Stimulated activated naive B cell treated with anti-CD40 and anti-IgM and Interleukin-4, amounts not matched to agents 10 μg/mL and 1 μg/mL and 100 μg/mL, for 72 hours (primary cell): ENCODE data around the gene PPM1M.

Experiments used
- ATAC-seq, 2 donors: fragments of 150-1000 bp; cut with Tn5 transposase; replicated peaks; 2 replicates each; pipeline ENCODE4 v1.10.0; 2021; ENCODE audit warnings: moderate library complexity in 1 of 2
- DNase-seq: peaks from one replicate; pipeline ENCODE4 v3.0.0; 2021
- H3K27ac Mint-ChIP-seq: one replicate; pipeline ENCODE4 v1.8.0; 2022; ENCODE audit warnings: mild to moderate bottlenecking, mixed read lengths
- H3K27me3 Mint-ChIP-seq, 2 donors: one replicate each; pipeline ENCODE4 v1.8.0; 2022; ENCODE audit warnings: mixed read lengths in 2 of 2
- H3K36me3 Mint-ChIP-seq, 2 donors: one replicate each; pipeline ENCODE4 v1.8.0; 2022; ENCODE audit warnings: mixed read lengths in 2 of 2, mild to moderate bottlenecking in 1 of 2
- H3K4me1 Mint-ChIP-seq, 2 donors: one replicate each; pipeline ENCODE4 v1.8.0; 2022; ENCODE audit warnings: mixed read lengths in 2 of 2, mild to moderate bottlenecking in 1 of 2
- H3K4me3 Mint-ChIP-seq, 2 donors: one replicate each; pipeline ENCODE4 v1.8.0; 2022; ENCODE audit warnings: mild to moderate bottlenecking in 2 of 2, mixed read lengths in 2 of 2, moderate library complexity in 1 of 2
- H3K9me3 Mint-ChIP-seq, 2 donors: one replicate each; pipeline ENCODE4 v1.8.0; 2022; ENCODE audit warnings: mixed read lengths in 2 of 2, mild to moderate bottlenecking in 1 of 2

PPM1M gene

DNA sequence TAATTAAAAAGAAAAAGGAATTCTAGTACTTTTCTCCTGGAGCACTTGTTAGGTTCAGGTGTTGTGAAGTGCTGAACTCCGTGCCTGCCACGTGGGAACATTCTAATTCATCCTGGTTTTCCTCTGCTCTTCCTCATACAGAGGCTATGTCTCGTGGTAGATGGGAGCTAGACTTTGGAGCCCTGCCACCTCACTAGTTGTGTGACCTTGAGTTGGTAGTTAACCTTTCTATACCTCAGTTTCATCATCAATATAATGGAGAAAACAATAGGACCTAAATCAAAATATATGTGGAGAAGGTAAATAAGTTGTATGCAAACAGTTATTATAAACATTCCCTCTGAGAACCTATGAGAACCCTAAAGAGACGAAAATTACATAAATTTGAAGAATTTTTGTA, 37.0 kb upstream of the PPM1M start:
- no peak overlapping the region for H3K27ac Mint-ChIP-seq
- no peaks in the 10 kb centered on the region for H3K27me3 Mint-ChIP-seq
- DNase-seq (no peak), ATAC-seq (no peak)
- H3K4me1 Mint-ChIP-seq = peaks cover 0 to 3% of the 10 kb centered on the region in 2 donors
- no peak overlapping the region for H3K4me3 Mint-ChIP-seq
- H3K9me3 Mint-ChIP-seq = no peaks in the 10 kb centered on the region
- peaks cover 58 to 62% of the 10 kb centered on the region in 2 donors for H3K36me3 Mint-ChIP-seq

GRCh38 chr3:52210037-52210436, 35.5 kb upstream of the PPM1M start:
- H3K9me3 Mint-ChIP-seq = no peaks in the 10 kb centered on the region

GRCh38 chr3:52210550-52211046, 35.0 kb upstream of the PPM1M start:
- no peaks in the 10 kb centered on the region for H3K27me3 Mint-ChIP-seq
- DNase-seq = no peak
- H3K27ac Mint-ChIP-seq = no peak overlapping the region
- no peak overlapping the region for H3K4me3 Mint-ChIP-seq
- H3K9me3 Mint-ChIP-seq = no peaks in the 10 kb centered on the region
- H3K4me1 Mint-ChIP-seq = peaks cover 0 to 4% of the 10 kb centered on the region in 2 donors
- peaks cover 62 to 71% of the 10 kb centered on the region in 2 donors for H3K36me3 Mint-ChIP-seq
- ATAC-seq = no peak

More at GRCh38 chr3:52210037-52210436, 35.5 kb upstream of the PPM1M start:
- no peak overlapping the region for H3K4me3 Mint-ChIP-seq
- H3K27me3 Mint-ChIP-seq = no peaks in the 10 kb centered on the region
- H3K4me1 Mint-ChIP-seq = peaks cover 0 to 4% of the 10 kb centered on the region in 2 donors
- H3K36me3 Mint-ChIP-seq = peaks cover 57 to 65% of the 10 kb centered on the region in 2 donors
- H3K27ac Mint-ChIP-seq = no peak overlapping the region
- no peak for ATAC-seq
- no peak for DNase-seq

- Mint-ChIP-seq H3K4me3 (no peak overlapping the region), H3K27ac (no peak overlapping the region), H3K4me1 (peaks cover under 1 to 4% of the 10 kb centered on the region in 2 donors), H3K36me3 (peaks cover 66 to 73% of the 10 kb centered on the region in 2 donors), H3K9me3 (no peaks in the 10 kb centered on the region), H3K27me3 (no peaks in the 10 kb centered on the region)
- DNase-seq = no peak
- no peak for ATAC-seq
Measured at GRCh38 chr3:52211268-52211891, 34.2 kb upstream of the PPM1M start.

DNA sequence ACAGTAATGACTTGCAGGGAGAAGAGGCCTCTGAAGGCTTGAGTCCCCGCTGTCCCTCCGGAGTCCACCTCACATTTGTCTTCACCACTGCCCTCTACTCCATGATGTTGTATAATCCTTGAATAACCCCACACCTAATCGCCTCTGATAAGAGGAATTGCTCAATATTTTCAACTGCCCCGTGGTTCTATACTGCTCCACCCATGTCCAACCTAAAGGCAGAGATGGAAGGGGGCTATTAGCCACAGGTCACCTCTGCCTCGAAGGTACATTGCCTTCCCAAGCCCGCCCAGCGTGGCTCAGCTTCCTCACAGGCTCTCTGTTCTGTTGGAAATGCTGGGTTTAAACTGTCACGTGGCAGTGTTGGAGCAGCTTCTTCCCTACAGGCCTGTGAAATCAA, 32.6 kb upstream of the PPM1M start:
- H3K9me3 Mint-ChIP-seq = no peaks in the 10 kb centered on the region
- peaks cover 14 to 17% of the 10 kb centered on the region in 2 donors for H3K4me1 Mint-ChIP-seq
- H3K27me3 Mint-ChIP-seq = no peaks in the 10 kb centered on the region
- H3K27ac Mint-ChIP-seq = no peak overlapping the region
- peaks cover 55 to 70% of the 10 kb centered on the region in 2 donors for H3K36me3 Mint-ChIP-seq
- no peak overlapping the region for H3K4me3 Mint-ChIP-seq
- no peak for DNase-seq
- ATAC-seq = no peak

DNA sequence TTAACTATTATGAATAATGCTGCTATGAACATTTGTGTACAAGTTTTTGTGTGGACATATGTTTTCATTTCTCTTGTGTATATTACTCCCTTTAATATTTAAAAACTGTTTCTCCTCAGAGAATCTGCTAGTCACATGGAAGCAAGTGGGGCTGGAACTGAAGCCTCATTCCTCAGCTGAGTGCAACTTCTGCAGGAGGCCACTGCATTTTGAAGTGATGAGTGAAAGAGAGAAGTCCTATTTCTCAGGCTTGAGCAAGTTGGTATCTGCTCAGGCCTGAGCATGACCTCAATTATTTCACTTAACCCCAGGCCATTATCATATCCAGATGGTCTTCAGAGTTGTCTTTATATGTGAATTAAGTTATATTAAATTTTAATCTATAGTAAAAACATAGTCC, 31.7 kb upstream of the PPM1M start:
- DNase-seq (no peak), ATAC-seq (no peak)
- no peaks in the 10 kb centered on the region for H3K27me3 Mint-ChIP-seq
- H3K36me3 Mint-ChIP-seq = peaks cover 51 to 65% of the 10 kb centered on the region in 2 donors
- H3K9me3 Mint-ChIP-seq = no peaks in the 10 kb centered on the region
- H3K4me1 Mint-ChIP-seq = peaks cover 19 to 26% of the 10 kb centered on the region in 2 donors
- H3K27ac Mint-ChIP-seq = no peak overlapping the region
- H3K4me3 Mint-ChIP-seq = no peak overlapping the region

DNA sequence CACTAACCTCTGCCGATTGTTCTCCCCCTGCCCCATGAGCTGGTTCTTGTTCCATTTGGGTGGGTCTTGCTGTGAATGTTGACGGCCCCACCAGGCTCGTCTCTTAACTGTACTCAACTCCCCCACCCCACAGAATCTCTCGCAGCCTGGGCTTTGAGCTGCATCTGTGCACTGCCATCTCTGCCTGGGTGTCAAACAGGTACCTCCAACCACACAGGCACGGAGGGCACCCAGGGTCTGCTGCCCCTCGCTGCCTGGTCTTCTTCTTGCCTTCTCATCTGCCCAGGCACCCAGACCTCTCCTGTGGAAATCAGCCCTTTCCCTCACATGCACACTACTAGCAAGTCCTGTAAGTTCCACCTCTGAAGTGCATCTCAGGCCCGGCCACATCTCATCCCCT, 30.2 kb upstream of the PPM1M start:
- peaks cover 24 to 40% of the 10 kb centered on the region in 2 donors for H3K4me1 Mint-ChIP-seq

DNA sequence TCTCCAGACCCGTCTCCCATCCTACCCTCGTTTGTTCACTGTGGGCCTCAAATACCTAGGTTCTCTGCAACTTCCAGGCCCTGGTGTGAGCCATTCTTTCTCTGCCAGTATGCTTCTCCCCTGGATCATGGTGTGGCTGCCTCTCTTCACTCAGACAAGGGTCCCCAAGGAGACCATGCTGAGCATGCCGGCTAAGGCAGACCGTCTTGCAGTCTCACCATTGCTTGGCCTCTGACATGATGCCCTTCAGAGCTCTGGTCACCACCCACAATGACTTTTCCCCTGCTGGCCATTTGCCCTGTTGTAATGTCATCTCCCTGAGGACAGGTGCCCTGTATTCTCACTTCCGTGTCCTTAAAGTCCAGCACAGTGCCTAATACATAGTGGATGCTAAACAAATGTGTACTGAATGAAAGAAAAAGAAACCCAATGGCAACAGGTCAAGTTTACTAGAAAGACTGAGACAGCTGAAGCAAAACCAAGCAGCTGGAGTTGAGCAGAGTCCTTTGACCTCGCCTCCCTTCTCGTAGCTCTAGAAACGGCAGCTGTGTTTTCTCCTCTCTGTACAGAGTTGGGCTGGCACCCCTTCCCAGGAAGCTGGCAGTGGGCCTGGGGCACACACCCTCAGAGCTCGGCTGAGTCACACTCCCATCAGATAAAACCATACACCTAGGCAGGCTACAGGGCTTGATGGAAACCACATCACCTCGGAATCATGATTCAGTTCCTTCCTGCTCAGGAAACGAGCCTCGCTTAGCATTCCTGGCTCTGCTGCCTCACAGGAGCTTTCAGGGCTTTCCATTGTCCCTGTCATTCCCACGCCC, 28.8 kb upstream of the PPM1M start:
- Mint-ChIP-seq H3K27me3 (no peaks in the 10 kb centered on the region), H3K36me3 (peaks cover 38 to 55% of the 10 kb centered on the region in 2 donors), H3K4me3 (no peak overlapping the region), H3K27ac (peak overlapping the region; percentile 63), H3K9me3 (no peaks in the 10 kb centered on the region), H3K4me1 (peaks cover 28 to 48% of the 10 kb centered on the region in 2 donors)
- ATAC-seq (peak; percentile 13 to 24), DNase-seq (no peak)

More for the DNA sequence above, 30.2 kb upstream of the PPM1M start:
- H3K27me3 Mint-ChIP-seq = no peaks in the 10 kb centered on the region
- no peak for ATAC-seq
- no peak overlapping the region for H3K4me3 Mint-ChIP-seq
- no peak overlapping the region for H3K27ac Mint-ChIP-seq
- DNase-seq = no peak
- peaks cover 39 to 53% of the 10 kb centered on the region in 2 donors for H3K36me3 Mint-ChIP-seq
- no peaks in the 10 kb centered on the region for H3K9me3 Mint-ChIP-seq

- Mint-ChIP-seq H3K9me3 (no peaks in the 10 kb centered on the region), H3K36me3 (peaks cover 42 to 58% of the 10 kb centered on the region in 2 donors), H3K27ac (no peak overlapping the region), H3K4me1 (peaks cover 29 to 54% of the 10 kb centered on the region in 2 donors), H3K4me3 (no peak overlapping the region), H3K27me3 (no peaks in the 10 kb centered on the region)
- DNase-seq (no peak), ATAC-seq (no peak)
Measured at GRCh38 chr3:52217409-52217805, 28.2 kb upstream of the PPM1M start.

GRCh38 chr3:52218026-52218425, 27.5 kb upstream of the PPM1M start:
- H3K36me3 Mint-ChIP-seq = peaks cover 42 to 56% of the 10 kb centered on the region in 2 donors
- H3K4me1 Mint-ChIP-seq = peaks cover 32 to 60% of the 10 kb centered on the region in 2 donors
- ATAC-seq (no peak), DNase-seq (no peak)
- no peak overlapping the region for H3K4me3 Mint-ChIP-seq
- no peaks in the 10 kb centered on the region for H3K27me3 Mint-ChIP-seq
- H3K9me3 Mint-ChIP-seq = no peaks in the 10 kb centered on the region
- peak overlapping the region; percentile 31 for H3K27ac Mint-ChIP-seq

GRCh38 chr3:52218454-52218853, 27.1 kb upstream of the PPM1M start:
- ATAC-seq (no peak), DNase-seq (no peak)
- H3K36me3 Mint-ChIP-seq = peaks cover 45 to 58% of the 10 kb centered on the region in 2 donors
- no peak overlapping the region for H3K4me3 Mint-ChIP-seq
- H3K27ac Mint-ChIP-seq = peak overlapping the region; percentile 31
- H3K9me3 Mint-ChIP-seq = no peaks in the 10 kb centered on the region
- no peaks in the 10 kb centered on the region for H3K27me3 Mint-ChIP-seq
- H3K4me1 Mint-ChIP-seq = peaks cover 36 to 64% of the 10 kb centered on the region in 2 donors

DNA sequence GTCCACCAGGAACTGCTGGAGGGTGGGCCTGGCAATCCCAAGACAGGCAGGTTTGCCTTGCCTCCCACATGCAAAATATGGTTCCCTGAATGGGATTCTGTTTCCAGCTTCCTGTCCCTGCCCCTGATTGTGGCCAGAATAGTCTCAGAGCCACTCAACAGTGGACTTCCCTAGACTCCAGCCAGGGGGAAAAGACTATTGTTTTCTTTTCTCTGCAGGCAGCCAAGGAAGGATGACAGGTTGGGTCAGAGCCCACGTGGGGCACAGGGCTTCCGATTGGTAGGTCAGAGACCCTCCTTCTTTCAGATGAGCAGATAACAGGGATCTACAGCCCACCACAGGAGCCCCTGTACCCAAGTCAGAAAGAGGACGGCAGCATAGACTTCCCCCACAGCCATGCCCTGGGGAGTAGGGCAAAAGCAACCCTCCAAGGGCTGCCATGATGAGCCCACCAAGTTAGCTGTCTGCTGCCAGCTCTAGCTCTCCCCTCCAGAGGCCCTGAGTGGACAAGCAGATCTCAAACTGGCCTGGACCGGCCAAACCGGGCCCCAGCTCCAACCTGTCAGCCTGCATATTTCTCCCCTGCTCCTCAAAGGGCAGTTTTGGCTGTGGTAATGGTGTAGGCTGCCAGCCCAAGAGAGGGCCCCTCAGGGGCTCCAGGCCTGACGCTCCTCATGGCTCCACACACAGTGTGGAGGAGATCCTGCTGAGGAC, 26.5 kb upstream of the PPM1M start:
- peaks cover 49 to 59% of the 10 kb centered on the region in 2 donors for H3K36me3 Mint-ChIP-seq
- DNase-seq (no peak), ATAC-seq (no peak)
- no peak overlapping the region for H3K4me3 Mint-ChIP-seq
- no peaks in the 10 kb centered on the region for H3K27me3 Mint-ChIP-seq
- no peaks in the 10 kb centered on the region for H3K9me3 Mint-ChIP-seq
- peaks cover 40 to 70% of the 10 kb centered on the region in 2 donors for H3K4me1 Mint-ChIP-seq
- H3K27ac Mint-ChIP-seq = peak overlapping the region; percentile 42

- Mint-ChIP-seq H3K27me3 (no peaks in the 10 kb centered on the region), H3K9me3 (no peaks in the 10 kb centered on the region), H3K4me1 (peaks cover 49 to 85% of the 10 kb centered on the region in 2 donors), H3K27ac (no peak overlapping the region), H3K4me3 (peak overlapping the region; percentile 10 to 35), H3K36me3 (peaks cover 37 to 55% of the 10 kb centered on the region in 2 donors)
- ATAC-seq (peak; percentile 78 to 79), DNase-seq (peak; percentile 74)
Measured at GRCh38 chr3:52220380-52221026, 25.1 kb upstream of the PPM1M start.

GRCh38 chr3:52221141-52221562, 24.4 kb upstream of the PPM1M start:
- no peak overlapping the region for H3K27ac Mint-ChIP-seq
- no peaks in the 10 kb centered on the region for H3K9me3 Mint-ChIP-seq
- H3K27me3 Mint-ChIP-seq = no peaks in the 10 kb centered on the region
- H3K36me3 Mint-ChIP-seq = peaks cover 31 to 52% of the 10 kb centered on the region in 2 donors
- no peak overlapping the region for H3K4me3 Mint-ChIP-seq
- ATAC-seq (no peak), DNase-seq (no peak)
- H3K4me1 Mint-ChIP-seq = peaks cover 55 to 91% of the 10 kb centered on the region in 2 donors
